GM19035 (cell line): Measurements from ENCODE around the gene INTS6L.
"Not testable (repeated sequence)": the region's sequence is repeated elsewhere in the genome, so short reads cannot be mapped to it uniquely, and the experiment has no call there.

Experiments
- ATAC-seq: cut with Tn5 transposase; IDR thresholded peaks from one replicate; pipeline ENCODE4 v1.9.1; 2021; ENCODE audit not compliant: unreplicated experiment

The INTS6L gene

DNA sequence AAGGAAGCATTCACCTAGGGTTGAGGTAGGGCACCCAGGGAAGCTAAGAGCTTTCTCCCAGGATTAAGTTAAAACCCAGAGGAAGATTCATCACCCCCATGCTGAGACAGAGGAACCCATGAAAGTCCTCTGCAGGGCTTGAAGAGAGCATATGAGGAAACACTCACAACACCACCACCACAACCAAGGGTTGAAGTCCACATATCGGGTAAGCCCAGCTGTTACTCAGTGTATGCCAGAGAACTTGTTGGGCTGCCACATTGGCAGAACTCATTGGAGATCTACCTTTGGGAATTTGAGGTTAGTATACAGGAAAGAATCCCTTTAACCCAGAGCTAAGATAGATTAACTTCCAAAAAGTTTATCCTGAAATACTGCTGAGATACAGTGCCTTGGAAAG is 75.1 kb downstream of the INTS6L start:
- ATAC-seq = no peak

DNA sequence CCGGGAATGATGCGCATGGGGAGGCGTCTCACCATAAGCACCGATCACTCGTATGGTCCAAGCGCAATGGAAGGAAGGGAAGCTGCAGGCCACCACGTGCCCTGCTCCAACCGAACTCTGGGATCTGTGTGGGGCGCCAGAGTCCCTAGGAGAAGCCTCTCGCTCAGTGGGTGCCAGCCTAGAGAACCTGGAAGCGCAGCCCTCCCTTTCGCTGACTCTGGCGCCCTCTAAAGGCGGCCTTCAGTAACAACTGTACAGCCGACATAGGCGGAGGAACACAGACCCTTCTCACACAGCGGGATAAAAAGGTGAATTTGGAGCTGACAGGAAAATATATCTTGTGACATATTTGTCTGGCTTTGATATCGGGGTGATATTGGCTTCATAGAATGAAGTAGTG is 76.0 kb downstream of the INTS6L start:
- no peak for ATAC-seq

DNA sequence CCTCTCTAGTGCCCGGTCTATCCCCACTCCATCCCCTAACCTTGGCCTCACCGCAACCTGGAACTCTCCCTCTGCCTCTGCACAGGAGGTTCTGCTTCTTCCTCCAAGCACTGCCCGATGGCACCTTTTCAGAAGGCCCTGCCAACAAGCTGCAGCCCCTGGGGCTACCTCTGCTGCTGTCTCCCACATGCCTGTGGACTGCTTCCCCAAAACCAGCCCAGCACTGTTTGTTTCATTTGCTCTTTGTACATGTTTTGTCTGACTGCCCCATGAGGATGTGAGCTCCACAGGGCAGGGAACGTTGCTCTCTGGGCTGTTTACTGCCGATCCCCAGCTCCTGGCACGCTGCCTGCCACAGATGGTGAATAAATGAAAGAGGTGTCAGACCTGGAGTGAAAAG is 85.4 kb downstream of the INTS6L start:
- no peak for ATAC-seq

DNA sequence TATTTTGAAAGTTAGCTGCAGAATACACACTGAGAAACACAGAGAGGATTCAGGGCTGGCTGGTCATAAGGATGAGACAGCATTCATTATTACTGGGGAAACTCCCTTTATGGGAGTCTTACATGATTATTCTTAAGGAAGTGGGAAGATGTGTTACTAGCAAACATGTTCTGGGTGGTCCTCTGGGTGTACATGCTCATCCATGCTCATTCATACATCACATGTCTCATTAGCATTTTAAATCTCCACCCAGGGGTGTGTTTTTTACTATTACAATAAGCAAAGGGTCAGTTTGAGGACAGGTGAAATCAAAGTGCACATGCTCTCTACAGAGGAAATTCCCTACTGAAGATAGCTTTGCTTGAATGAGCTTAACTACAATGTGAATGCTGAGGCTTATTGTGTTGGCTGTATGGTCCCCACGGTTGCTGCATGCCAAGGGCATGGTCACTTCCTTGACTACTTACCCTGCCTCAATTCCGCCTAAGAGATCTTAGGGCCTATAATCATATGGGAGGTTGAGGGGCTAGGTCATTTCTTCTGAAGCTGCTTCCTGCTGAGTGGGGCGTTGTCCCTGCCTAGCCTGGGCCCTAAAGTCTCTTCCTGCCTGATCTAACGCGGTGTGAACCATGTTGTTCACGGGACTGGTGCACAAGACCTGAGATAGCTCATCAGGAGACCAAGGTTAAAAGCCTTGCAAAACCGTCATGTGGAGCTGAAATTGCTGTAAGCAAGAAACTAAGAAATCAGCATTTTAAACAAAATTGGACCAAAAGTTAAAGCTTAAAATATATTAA is 104.1 kb downstream of the INTS6L start:
- ATAC-seq = not testable (repeated sequence)

DNA sequence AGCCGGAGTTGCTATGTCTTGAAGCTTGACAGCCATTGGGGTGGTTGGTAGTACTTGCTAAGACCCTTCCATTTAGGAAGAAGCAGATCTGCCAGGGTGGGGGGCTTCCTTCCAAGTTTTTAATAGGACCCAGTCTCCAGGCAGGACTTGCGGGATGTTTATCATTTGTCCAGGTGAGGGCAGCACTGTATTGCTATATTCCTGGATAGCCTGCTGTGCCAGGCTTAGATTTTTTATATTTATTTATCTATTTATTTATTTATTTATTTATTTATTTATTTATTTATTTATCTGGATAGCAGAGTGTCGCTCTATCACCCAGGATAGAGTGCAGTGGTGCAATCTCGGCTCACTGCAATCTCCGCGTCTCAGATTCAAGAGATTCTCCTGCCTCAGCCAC is 105.5 kb downstream of the INTS6L start:
- ATAC-seq = no peak

DNA sequence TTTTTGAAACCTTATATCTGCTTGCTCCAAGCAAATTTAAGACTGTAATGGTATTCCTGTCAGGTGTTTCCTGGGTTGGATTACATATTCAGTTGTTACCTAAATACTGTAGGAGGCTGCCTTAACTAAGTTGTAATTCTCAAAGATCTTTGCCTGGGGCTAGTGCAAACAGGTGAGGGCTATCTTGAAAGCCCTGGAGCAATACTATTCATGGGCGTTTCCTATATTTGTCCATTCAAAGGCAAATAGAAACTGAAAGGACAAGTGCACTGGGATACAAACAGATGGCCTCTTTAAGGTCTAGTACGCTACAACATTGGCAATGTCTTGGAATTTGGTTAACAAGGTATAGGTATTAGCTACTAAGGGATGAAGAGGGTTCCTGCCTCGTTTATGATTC is 108.9 kb downstream of the INTS6L start:
- no peak for ATAC-seq
